ENCODE measurements around the gene IQCN.

DNA sequence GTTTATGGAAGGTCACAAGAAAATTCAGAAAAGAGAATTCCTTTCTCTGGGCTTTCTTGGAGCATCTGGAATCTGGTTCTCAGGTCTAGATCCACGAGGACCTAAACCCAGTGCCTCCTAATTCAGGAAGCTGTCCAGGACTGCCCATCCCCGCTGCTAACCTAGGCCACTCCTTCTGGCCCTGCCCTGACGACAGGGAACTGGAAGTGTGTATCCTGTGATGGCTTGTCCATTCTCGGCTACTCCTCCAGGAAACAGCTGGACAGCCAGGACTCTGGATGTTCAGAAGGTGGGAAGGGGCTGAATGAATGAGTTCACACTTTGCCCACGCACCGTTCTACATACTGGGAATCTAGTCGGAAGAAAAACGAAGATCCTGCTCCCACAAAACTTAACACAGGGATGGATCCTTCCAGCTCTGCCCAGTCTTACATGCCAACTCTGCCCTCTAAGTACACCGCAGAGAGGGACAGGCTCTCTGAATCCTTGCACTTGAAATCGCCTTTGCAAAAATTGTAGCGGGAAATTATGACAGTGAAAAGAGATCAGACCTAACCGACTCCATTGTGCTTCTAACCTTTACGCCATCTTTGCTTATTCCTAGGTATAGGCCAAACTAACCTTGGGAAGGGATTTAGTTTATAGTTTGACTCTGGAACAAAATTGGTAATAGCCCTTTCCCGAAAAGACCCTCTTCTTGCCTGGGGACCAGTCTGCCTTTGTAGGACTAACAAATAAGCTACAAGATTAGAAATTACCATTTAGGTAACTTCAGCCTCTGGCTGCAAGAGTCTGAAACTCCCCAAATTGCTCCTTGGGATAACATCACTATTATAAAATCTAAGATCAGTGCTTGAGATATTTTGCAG is 46.8 kb upstream of the IQCN start:
- TF ChIP-seq CTCF (IDR thresholded peaks at IDR 0.05) = no peak
- no peak for TF ChIP-seq POLR2A (IDR thresholded peaks at IDR 0.05)
- no peak for TF ChIP-seq POLR2AphosphoS5 (IDR thresholded peaks at IDR 0.05)

Data from prostate gland (tissue), 2 donors.